Heart right ventricle (tissue), 16 donors: ENCODE results near the gene SAMD11. TPM values are rescaled to one million over a fixed set of nuclear protein-coding genes. Genes with fewer than 3 reads are reported as not detected.

Experiments
- ATAC-seq, 8 donors: fragments of 200-7000 bp; cut with Tn5 transposase; one replicate each; pipeline ENCODE4 v1.9.1; 2020; ENCODE audit warnings: mild to moderate bottlenecking in 8 of 8, moderate library complexity in 8 of 8, moderate number of reproducible peaks in 1 of 8
- DNase-seq, 2 donors: peaks; one replicate each; pipeline ENCODE4 v3.0.0-alpha.2; 2020
- H3K27ac ChIP-seq, 10 donors: fragments of 200-600 bp; sonication (generic) in 2 of 10; one replicate each; pipeline versions ENCODE4 v1.5.0 to v1.8.0; 2020 to 2022; ENCODE audit warnings: mild to moderate bottlenecking in 3 of 10
- H3K27me3 ChIP-seq, 7 donors: fragments of 200-600 bp; one replicate each; pipeline ENCODE4 v1.8.0; 2021 to 2022; ENCODE audit warnings: mild to moderate bottlenecking in 2 of 7
- H3K36me3 ChIP-seq, 9 donors: fragments of 200-600 bp; sonication (generic) in 1 of 9; one replicate each; pipeline versions ENCODE4 v1.5.0 to v1.8.0; 2020 to 2022; ENCODE audit warnings: mild to moderate bottlenecking in 2 of 9
- H3K4me1 ChIP-seq, 9 donors: fragments of 200-600 bp; sonication (generic) in 1 of 9; one replicate each; pipeline versions ENCODE4 v1.5.0 to v1.8.0; 2020 to 2022; ENCODE audit warnings: mild to moderate bottlenecking in 4 of 9
- H3K4me3 ChIP-seq, 10 donors: fragments of 200-600 bp; sonication (generic) in 2 of 10; one replicate each; pipeline versions ENCODE4 v1.5.0 to v1.8.0; 2020 to 2022; ENCODE audit warnings: mild to moderate bottlenecking in 7 of 10, moderate library complexity in 2 of 10
- H3K9me3 ChIP-seq, 11 donors: fragments of 200-600 bp in 10 of 11; sonication (generic) in 2 of 11; one replicate each; pipeline versions ENCODE4 v1.5.0 to v1.8.0; 2013 to 2022; ENCODE audit warnings: mild to moderate bottlenecking in 2 of 11, control low read depth in 1 of 11, moderate library complexity in 1 of 11
- WGBS, 2 donors: extraction: QIAGEN DNeasy Blood & Tissue Kit; methylation state at CpG; one replicate each; pipeline ENCODE4 v1.1.7; 2013; ENCODE audit warnings: inconsistent platforms in 1 of 2; 5-methylcytosine and 5-hydroxymethylcytosine counted together
- intact Hi-C, 10 donors: fragments of 100-400 bp; cut with DNase I; formaldehyde crosslinking; loops; one replicate each; pipeline versions ENCODE4 v1.11.1 to v1.14.2; 2022
- polyA plus RNA-seq, 2 donors: library from polyadenylated mRNA; stranded (reverse); fragments of 200-250 nt; gene quantifications; one replicate each; pipeline ENCODE4 v1.2.3, GENCODE V29; 2013
- total RNA-seq, 10 donors: library from RNA; stranded (reverse); fragmentation: NEBNext Ultra II Directional in 3 of 10; extraction: Animal tissue kit (Norgen Biotek cat#: 25700) in 3 of 10; gene quantifications; one replicate each; pipeline versions ENCODE4 v1.2.1 to v1.2.4, GENCODE V29; 2021 to 2023
- TF ChIP-seq, protein P1 (sequence below), 9 donors: fragments of 200-600 bp; sonication (generic) in 2 of 9; IDR thresholded peaks; one replicate each; pipeline versions ENCODE4 v1.5.0 to v1.8.0; 2021 to 2022; ENCODE audit warnings: antibody characterized with exemption in 9 of 9, mild to moderate bottlenecking in 5 of 9, moderate library complexity in 1 of 9
- donor health status: Arrhythmogenic right ventricular cardiomyopathy.
- donor health status: ischemic (EF 13 %, LVEDD 7.1; RV severe dilation, severe dysfunction).
- donor health status: healthy with polysubstance abuse.
- donor health status: DM: no; HTN: yes; CAD: no.
- donor health status: DM: no; HTN: no; CAD: no.
- donor health status: ischemic (EF 25% LVEDD 6.9; RV normal size, moderate dysfunction).
- donor health status: ischemic (EF 25% LVEDD 5.7; RV mildly dilated, moderate dysfunction).
- donor health status: healthy.
- donor health status: DM: yes; HTN: yes; CAD: no.
- donor health status: Ischemic cardiomyopathy.
- donor health status: ischemic (EF 35%, LVEDD 5.7; RV mildly dilated, moderate dysfunction).
- donor health status: nonischemic (EF 11% LVEDD 7.7; RV severe dilation, severe dysfunction).
- donor health status: DM: yes; HTN: yes; CAD: no.
- donor health status: PGD.
- donor health status: ischemic (EF 29% LVEDD 5.4; RV normal size, mild dysfunction).
- donor health status: nonischemic (EF 23%, LVEDD 6.1; RV moderate dilation, normal function).

The SAMD11 gene
- total and polyA plus RNA-seq, 12 donors = 0.87 to 2.4 (median 1.3) TPM

GRCh38 chr1:921011-921837 is 2.5 kb upstream of the SAMD11 start:
- TF ChIP-seq, protein P1, sequence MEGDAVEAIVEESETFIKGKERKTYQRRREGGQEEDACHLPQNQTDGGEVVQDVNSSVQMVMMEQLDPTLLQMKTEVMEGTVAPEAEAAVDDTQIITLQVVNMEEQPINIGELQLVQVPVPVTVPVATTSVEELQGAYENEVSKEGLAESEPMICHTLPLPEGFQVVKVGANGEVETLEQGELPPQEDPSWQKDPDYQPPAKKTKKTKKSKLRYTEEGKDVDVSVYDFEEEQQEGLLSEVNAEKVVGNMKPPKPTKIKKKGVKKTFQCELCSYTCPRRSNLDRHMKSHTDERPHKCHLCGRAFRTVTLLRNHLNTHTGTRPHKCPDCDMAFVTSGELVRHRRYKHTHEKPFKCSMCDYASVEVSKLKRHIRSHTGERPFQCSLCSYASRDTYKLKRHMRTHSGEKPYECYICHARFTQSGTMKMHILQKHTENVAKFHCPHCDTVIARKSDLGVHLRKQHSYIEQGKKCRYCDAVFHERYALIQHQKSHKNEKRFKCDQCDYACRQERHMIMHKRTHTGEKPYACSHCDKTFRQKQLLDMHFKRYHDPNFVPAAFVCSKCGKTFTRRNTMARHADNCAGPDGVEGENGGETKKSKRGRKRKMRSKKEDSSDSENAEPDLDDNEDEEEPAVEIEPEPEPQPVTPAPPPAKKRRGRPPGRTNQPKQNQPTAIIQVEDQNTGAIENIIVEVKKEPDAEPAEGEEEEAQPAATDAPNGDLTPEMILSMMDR (IDR thresholded peaks at IDR 0.05) = peak; percentile 26 to 76 (median 58)
- WGBS, 2 donors = 26 to 34% methylated on average over 33 to 38 of the region's 38 CpGs
- H3K27me3 ChIP-seq = peaks cover 17 to 100% (median 88%) of the 10 kb centered on the region in 7 donors
- no peaks in the 10 kb centered on the region for H3K9me3 ChIP-seq
- peak overlapping the region in 2 of 10 donors; percentile 2 to 3 for H3K4me3 ChIP-seq
- ATAC-seq = peak; percentile 63 to 83 (median 74)
- peaks cover 19 to 50% (median 32%) of the 10 kb centered on the region in 9 donors for H3K4me1 ChIP-seq
- peak; percentile 65 to 69 for DNase-seq
- intact Hi-C loops = loop anchor here in 1 of 10 donors (2.0 kb wide), 1 partner anchor 20 kb away; no protein-coding TSS in a partner anchor
- H3K36me3 ChIP-seq = no peaks in the 10 kb centered on the region
- no peak overlapping the region for H3K27ac ChIP-seq

DNA sequence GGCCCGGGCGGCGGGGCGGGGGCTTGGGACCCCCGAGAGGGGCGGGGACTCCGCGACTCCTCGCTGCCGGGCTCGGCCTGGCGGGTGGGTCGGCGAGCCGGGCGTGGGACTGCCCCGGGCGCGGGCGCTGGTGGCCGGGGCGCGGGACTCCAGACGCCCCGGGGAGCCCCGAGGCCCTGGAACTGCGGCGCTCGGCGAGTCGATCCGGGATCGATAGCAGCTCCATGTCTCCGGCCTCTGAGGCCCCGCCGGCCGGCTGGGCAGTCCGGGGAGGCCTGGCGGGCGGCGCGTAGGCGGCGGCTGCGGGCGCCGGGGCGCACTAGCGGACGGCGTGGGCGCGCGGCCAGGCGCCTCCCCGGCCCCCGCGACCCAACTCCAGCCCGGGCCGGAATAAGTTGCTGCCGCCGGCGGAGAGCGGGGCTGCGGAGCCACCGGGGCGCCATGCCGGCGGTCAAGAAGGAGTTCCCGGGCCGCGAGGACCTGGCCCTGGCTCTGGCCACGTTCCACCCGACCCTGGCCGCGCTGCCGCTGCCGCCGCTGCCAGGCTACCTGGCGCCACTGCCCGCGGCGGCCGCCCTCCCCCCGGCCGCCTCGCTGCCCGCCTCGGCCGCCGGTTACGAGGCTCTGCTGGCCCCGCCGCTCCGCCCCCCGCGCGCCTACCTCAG is 400 bp downstream of the SAMD11 start:
- no peaks in the 10 kb centered on the region for H3K36me3 ChIP-seq
- 1% methylated on average over 64 to 98 of the region's 98 CpGs for WGBS, 2 donors
- H3K4me3 ChIP-seq = peak overlapping the region; percentile 25 to 63 (median 52)
- ATAC-seq (no peak), DNase-seq (no peak)
- peaks cover 19 to 52% (median 32%) of the 10 kb centered on the region in 9 donors for H3K4me1 ChIP-seq
- peaks cover 23 to 97% (median 86%) of the 10 kb centered on the region in 7 donors for H3K27me3 ChIP-seq
- peak overlapping the region in 2 of 10 donors; percentile 4 to 44 for H3K27ac ChIP-seq
- no peaks in the 10 kb centered on the region for H3K9me3 ChIP-seq
- intact Hi-C loops = no loop called here
- TF ChIP-seq, protein P1 (IDR thresholded peaks at IDR 0.05) = no peak

DNA sequence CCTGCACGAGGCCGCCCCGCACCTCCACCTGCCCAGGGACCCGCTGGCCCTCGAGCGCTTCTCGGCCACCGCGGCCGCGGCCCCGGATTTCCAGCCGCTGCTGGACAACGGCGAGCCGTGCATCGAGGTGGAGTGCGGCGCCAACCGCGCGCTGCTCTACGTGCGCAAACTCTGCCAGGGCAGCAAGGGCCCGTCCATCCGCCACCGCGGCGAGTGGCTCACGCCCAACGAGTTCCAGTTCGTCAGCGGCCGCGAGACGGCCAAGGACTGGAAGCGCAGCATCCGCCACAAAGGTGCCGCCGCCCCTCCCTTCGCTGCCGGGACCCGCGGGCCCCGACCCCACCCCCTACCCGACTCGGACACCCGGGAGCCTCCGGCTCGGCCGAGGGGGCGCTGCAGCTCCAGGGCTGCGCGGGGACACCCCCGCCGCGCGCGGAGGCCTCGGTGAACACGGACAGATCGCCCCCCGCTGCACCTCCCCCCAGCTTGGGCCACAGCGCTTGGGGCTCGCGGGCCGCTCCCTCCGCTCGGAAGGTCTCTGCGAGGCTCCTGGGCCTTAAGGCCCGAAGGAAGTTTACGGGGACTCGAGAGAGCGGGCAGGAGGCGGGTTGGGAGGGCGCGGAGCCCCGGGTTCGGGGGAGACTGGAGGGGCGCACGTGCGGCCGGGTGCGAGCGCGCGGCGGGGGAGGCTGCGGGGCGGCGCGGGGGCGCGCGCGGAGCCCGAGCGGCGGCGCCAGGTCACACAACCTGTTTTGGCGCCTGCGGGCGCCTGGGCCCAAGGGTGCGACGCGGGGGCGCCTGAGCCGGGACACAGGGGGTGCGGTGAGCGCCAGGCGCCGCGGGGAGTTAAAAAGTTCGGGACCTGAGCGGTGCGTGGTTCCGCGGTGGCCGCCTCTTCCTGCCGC is 1.2 kb downstream of the SAMD11 start:
- no peaks in the 10 kb centered on the region for H3K9me3 ChIP-seq
- TF ChIP-seq, protein P1 (IDR thresholded peaks at IDR 0.05) = peak in 3 of 9 donors; percentile 23 to 29 (median 27)
- ATAC-seq (peak in 1 of 8 donors; percentile 4), DNase-seq (peak in 1 of 2 donors; percentile 48)
- 0% methylated on average over 83 to 118 of the region's 120 CpGs for WGBS, 2 donors
- peak overlapping the region; percentile 25 to 63 (median 52) for H3K4me3 ChIP-seq
- peak overlapping the region in 2 of 10 donors; percentile 15 to 44 for H3K27ac ChIP-seq
- intact Hi-C loops = no loop called here
- peaks cover 19 to 48% (median 32%) of the 10 kb centered on the region in 9 donors for H3K4me1 ChIP-seq
- H3K27me3 ChIP-seq = peaks cover 16 to 97% (median 86%) of the 10 kb centered on the region in 7 donors
- no peaks in the 10 kb centered on the region for H3K36me3 ChIP-seq
